ENCODE measurements around the gene BCL2. TPM values are rescaled to one million over a fixed set of nuclear protein-coding genes. Genes with fewer than 3 reads are reported as not detected.

The BCL2 gene
- total RNA-seq, 1 experiment from 2014 or later: 1.3 TPM

- peak overlapping the region in 1 of 3 experiments; percentile 19; a peak in 1 of 7 replicates for H3K27ac Mint-ChIP-seq
- WGBS (ENCODE audit: extremely low coverage, insufficient read length, low lambda C conversion rate): no CpG with 5 or more reads among the region's 4 CpGs
Observed at GRCh38 chr18:63331105-63331504, 11.5 kb upstream of the BCL2 start.

More at GRCh38 chr18:63331105-63331504, 11.5 kb upstream of the BCL2 start:
- Histone ChIP-seq H2BK120ac (ENCODE audit: low read depth, low read length, poor library complexity, severe bottlenecking) (no peak overlapping the region), H3K79me2 (ENCODE audit: insufficient read depth, low read length) (no peaks in the 10 kb centered on the region), H3K4me2 (ENCODE audit: insufficient read depth, insufficient read length, low read length) (no peak overlapping the region), H3K27me3 (ENCODE audit: insufficient read depth, low read length) (no peaks in the 10 kb centered on the region), H3K23me2 (ENCODE audit: insufficient read length, low read depth, low read length, poor library complexity, severe bottlenecking) (no peaks in the 10 kb centered on the region), H3K23ac (ENCODE audit: insufficient read length, low read depth, low read length) (no peak overlapping the region), H2BK20ac (ENCODE audit: low read depth, low read length, poor library complexity, severe bottlenecking) (no peak overlapping the region), H3K9me3 (ENCODE audit: control insufficient read depth, low read depth, low read length) (no peaks in the 10 kb centered on the region), H2AK5ac (ENCODE audit: insufficient read length, low read length) (no peak overlapping the region), H3K56ac (ENCODE audit: insufficient read length, low read depth, low read length) (no peak overlapping the region), H3K27ac (ENCODE audit: insufficient read length, low read depth, low read length) (no peak overlapping the region), H3K4ac (ENCODE audit: low read depth, low read length) (no peak overlapping the region), H4K8ac (replicated peaks; ENCODE audit: insufficient read length, low read depth, low read length) (no peak overlapping the region), H3T11ph (ENCODE audit: low read length) (no peak overlapping the region), H3K14ac (ENCODE audit: insufficient read depth, low read length) (no peak overlapping the region), H2BK12ac (ENCODE audit: insufficient read length, low read depth, low read length) (no peak overlapping the region), H2AFZ (ENCODE audit: low read length) (no peak overlapping the region), H4K91ac (ENCODE audit: insufficient read length, low read depth, low read length) (no peak overlapping the region), H3K9ac (ENCODE audit: extremely low read depth, insufficient read length, low read length) (no peak overlapping the region), H3K4me1 (ENCODE audit: insufficient read depth, low read length) (no peaks in the 10 kb centered on the region), H3K79me1 (ENCODE audit: insufficient read depth, low read depth, low read length, poor library complexity, severe bottlenecking) (no peaks in the 10 kb centered on the region), H3K18ac (ENCODE audit: insufficient read length, low read depth, low read length) (no peak overlapping the region), H2BK5ac (ENCODE audit: insufficient read length, low read length) (no peak overlapping the region), H4K5ac (ENCODE audit: insufficient read length, low read depth, low read length) (no peak overlapping the region), H4K20me1 (ENCODE audit: control insufficient read depth, insufficient read depth, insufficient read length) (no peaks in the 10 kb centered on the region), H2BK15ac (ENCODE audit: low read depth, low read length) (no peak overlapping the region)
- H3K36me3 Mint-ChIP-seq (ENCODE audit: insufficient read depth in 1 of 3, low read depth in 3 of 3): peaks cover 11 to 48% (median 40%) of the 10 kb centered on the region in 3 experiments; a peak in 6 of 7 replicates
- no peak overlapping the region for H3K4me3 Mint-ChIP-seq
- TF ChIP-seq CTCF (conservative IDR thresholded peaks at IDR 0.05): no peak
- no peaks in the 10 kb centered on the region for H3K27me3 Mint-ChIP-seq (ENCODE audit: low read depth)
- no peak for DNase-seq
- H3K9me3 Mint-ChIP-seq: no peaks in the 10 kb centered on the region
- no peaks in the 10 kb centered on the region for H3K4me1 Mint-ChIP-seq

Data from H9 (cell line).